Choroid plexus epithelial cell (primary cell): ENCODE data around the gene FSCN2.

ENCODE experiments used
- DNase-seq: peaks from one replicate; pipeline ENCODE4 v3.0.0-alpha.2; 2010; ENCODE audit warnings: low read depth
- H3K4me3 ChIP-seq: 2 replicates; pipeline ENCODE4 v1.5.1; 2011; ENCODE audit warnings: low read depth, mild to moderate bottlenecking, control low read depth, low read length, moderate library complexity
- TF ChIP-seq, protein P1 (sequence below): conservative IDR thresholded peaks from 2 replicates; pipeline ENCODE4 v1.5.1; 2011; ENCODE audit warnings: low read depth, mild to moderate bottlenecking, control low read depth, inconsistent platforms, low read length, moderate library complexity

Gene FSCN2, protein sequence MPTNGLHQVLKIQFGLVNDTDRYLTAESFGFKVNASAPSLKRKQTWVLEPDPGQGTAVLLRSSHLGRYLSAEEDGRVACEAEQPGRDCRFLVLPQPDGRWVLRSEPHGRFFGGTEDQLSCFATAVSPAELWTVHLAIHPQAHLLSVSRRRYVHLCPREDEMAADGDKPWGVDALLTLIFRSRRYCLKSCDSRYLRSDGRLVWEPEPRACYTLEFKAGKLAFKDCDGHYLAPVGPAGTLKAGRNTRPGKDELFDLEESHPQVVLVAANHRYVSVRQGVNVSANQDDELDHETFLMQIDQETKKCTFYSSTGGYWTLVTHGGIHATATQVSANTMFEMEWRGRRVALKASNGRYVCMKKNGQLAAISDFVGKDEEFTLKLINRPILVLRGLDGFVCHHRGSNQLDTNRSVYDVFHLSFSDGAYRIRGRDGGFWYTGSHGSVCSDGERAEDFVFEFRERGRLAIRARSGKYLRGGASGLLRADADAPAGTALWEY

DNA sequence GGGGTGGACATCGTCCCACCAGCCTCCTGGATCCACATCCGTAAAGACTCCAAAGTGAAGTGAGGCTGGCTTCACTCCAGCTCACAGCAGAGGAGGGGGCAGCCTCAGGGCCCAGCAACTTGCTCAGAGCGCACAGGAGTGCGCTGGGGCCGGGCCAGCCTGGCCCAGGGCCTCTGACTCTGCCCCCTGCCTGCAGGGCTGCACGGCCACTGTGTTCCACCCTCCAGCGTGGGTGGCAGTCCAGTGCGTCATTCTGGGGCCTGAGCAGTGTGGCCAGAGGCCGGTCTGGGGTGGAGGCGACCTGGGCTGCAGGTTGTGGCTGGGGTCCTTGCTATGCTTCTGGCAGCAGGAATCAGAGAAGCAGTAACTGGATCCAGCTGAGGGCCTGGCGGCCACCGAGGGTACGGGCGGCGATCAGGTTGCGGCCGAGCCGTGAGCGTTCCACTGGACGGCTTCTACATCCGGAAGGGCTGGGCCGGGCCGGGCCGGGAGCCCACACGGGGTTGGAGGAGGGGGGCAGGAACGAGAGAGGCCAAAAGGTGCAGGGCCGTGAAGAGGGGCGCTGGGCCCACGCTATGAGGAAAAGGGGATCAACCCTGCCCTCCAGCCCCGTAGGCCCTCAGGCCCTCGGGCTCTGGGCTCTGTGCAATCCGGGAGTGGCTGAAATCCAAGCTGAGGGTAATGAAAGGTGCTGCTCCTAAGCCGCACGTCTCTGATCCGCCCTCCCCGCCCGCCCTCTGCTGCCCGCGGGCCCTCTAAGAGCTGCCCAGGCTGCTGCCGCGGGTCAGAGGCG is at the start of gene FSCN2:
Gene FSCN2, plus strand, starts transcription at position 787 of the 793 bp plus-strand sequence. CDS start 155 bp downstream, outside the sequence.
- TF ChIP-seq, protein P1, sequence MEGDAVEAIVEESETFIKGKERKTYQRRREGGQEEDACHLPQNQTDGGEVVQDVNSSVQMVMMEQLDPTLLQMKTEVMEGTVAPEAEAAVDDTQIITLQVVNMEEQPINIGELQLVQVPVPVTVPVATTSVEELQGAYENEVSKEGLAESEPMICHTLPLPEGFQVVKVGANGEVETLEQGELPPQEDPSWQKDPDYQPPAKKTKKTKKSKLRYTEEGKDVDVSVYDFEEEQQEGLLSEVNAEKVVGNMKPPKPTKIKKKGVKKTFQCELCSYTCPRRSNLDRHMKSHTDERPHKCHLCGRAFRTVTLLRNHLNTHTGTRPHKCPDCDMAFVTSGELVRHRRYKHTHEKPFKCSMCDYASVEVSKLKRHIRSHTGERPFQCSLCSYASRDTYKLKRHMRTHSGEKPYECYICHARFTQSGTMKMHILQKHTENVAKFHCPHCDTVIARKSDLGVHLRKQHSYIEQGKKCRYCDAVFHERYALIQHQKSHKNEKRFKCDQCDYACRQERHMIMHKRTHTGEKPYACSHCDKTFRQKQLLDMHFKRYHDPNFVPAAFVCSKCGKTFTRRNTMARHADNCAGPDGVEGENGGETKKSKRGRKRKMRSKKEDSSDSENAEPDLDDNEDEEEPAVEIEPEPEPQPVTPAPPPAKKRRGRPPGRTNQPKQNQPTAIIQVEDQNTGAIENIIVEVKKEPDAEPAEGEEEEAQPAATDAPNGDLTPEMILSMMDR: peak; percentile 47
- no peak within 1 kb of the TSS for H3K4me3 ChIP-seq
- DNase-seq: peak; percentile 25

GRCh38 chr17:81479175-81480071 is 48.8 kb upstream of the FSCN2 start:
- no peak for DNase-seq
- TF ChIP-seq, protein P1: no peak
- H3K4me3 ChIP-seq: no peak overlapping the region

DNA sequence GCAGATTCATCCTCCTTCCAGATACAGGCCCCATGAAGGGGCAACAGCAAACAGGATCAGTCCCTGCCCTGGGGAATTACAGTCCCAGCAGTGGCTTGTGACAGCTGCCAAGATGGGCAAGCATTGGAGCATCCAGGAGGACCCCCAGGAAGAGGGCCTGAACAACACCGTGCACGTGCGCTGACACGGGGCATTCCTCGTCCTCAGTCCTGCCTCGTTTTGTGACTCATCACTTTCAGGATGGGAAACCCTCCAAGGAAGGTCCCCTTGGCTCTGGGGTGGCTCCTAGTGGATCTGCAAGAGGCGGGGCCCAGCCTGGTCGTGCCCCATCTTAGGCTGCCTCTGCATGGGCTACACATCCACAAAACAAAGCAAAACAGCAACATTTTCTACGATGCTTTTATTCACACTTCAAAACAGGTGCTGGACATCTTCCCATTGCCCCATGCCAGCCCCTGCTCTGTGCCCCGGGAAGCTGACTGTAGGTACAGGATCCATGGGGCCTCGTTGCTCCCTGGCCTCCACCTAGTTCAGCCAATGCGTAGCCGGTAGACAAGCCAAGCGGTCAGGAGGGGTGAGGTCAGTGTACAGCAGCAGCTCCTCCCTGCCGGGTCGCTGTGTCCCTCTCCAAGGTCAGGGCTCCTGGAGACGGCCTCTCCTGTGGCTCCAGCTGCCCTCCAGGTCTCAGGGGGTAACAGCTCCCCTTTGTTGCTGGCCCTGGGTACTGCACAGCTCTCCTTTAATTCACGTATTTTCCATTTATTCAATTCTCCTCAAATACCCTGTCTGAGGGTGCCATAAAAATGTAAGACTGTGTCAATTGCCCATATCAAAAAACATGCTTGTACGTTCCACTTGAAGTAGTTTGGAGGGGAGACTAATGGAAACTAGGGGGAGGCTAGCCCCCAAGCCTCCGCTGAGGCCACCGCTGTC is 47.8 kb upstream of the FSCN2 start:
- no peak overlapping the region for H3K4me3 ChIP-seq
- DNase-seq: peak; percentile 38
- TF ChIP-seq, protein P1: no peak

- H3K4me3 ChIP-seq: peak overlapping the region; percentile 45
- DNase-seq: peak; percentile 65
- TF ChIP-seq, protein P1: no peak
Measured at GRCh38 chr17:81481073-81481799, 46.9 kb upstream of the FSCN2 start.

- DNase-seq: no peak
- H3K4me3 ChIP-seq: peak overlapping the region; percentile 45
- TF ChIP-seq, protein P1: no peak
Measured at GRCh38 chr17:81481815-81482505, 46.2 kb upstream of the FSCN2 start.
